Measurements from ENCODE around the gene BCL7A.
"Not testable (repeated sequence)": the region's sequence is repeated elsewhere in the genome, so short reads cannot be mapped to it uniquely, and the experiment has no call there.

Gene BCL7A

GRCh38 chr12:122093098-122093883 lies 71.6 kb downstream of the BCL7A start:
- DNase-seq (ENCODE audit: low read depth in 2 of 2), result no peak

DNA sequence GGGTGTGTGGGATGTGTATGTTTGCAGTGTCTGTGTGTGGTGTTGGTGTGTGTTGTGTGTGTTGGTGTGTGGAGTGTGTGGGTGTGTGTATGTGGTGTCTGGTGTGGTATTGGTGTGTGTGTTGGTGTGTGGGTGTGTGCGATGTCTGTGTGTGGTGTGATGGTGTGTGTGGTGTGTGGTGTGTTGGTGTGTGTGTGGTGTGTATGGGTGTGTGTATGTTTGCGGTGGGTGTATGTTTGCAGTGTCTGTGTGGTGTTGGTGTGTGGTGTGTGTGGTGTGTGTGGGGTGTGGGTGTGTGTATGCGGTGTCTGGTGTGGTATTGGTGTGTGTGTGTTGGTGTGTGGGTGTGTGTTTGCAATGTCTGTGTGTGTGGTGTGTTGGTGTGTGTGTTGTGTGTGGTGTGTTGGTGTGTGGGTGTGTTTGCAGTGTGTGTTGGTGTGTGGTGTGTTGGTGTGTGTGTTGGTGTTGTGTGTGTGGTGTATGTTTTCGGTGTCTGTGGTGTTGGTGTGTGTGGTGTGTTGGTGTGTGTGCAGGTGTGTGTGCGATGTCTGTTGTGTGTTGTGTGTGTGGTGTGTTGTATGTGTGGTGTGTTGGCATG lies 72.6 kb downstream of the BCL7A start:
- no peak for DNase-seq (ENCODE audit: low read depth in 2 of 2)

DNA sequence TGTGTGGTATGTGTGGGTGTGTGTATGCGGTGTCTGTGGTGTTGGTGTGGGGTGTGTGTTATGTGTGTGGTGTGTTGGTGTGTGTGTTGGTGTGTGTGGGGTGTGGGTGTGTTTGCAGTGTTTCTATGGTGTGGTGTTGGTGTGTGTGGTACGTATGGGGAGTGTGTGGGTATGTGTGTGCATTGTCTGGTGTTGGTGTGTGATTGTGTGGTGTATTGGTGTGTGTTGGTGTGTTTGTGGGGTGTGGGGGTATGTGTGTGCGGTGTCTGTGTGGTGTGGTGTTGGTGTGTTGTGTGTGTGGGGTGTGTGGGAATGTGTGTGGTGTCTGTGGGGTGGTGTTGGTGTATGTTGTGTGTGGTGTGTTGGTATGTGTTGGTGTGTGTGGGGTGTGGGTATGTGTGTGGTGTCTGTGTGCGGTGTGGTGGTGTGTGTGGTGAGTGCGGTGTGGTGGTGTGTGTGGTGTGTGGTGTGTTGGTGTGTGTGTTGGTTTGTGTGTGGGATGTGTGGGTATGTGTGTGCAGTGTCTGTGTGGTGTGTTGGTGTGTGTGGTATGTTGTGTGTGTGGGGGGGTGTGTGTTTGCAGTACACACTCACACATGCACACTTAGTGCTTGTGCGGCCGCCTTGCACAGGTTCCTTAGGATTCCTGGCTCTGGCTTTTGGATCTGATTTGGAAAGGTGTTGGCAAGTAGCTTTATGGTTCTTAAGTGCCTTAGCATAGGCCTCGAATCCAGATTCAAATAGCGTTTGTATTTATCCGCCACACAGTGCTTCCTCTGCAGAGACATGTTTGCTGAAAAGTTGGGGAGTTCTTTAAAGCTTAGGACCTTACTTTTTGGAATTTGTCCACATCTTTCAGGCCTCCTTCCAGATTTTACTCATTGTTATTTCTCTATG lies 73.3 kb downstream of the BCL7A start:
- no peak for DNase-seq (ENCODE audit: low read depth in 2 of 2)

- no peak for DNase-seq (ENCODE audit: low read depth in 2 of 2)
Observed at GRCh38 chr12:122096014-122096413, 74.3 kb downstream of the BCL7A start.

DNA sequence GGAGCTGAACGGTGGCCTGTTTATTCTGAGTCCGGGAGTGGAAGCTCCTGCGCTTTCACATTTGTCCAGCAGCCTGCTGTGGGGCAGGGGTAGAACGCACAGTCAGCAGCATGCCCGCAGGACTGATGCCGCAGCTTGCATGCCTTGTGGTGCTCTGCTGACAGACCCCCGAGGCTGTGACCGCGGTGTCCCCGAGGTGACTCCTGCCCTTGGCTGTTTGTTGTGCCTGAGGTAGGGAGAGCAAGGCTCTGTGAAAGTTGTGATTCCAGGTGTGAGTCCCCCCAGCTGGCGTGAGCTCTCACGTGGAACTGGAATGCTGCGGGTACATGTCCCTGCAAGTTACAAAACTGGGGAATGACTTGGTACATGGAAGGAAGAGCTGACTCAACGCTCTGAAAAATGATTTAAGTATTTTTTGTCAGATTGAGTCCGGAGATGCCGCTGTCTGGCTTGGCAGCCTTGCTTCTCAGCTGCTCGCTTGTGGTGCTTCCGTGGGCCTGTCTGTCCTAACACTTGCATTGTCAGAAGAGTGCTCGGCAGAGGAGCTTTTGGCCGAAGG lies 75.0 kb downstream of the BCL7A start:
- DNase-seq (ENCODE audit: low read depth in 2 of 2), result no peak

GRCh38 chr12:122097584-122097926 lies 75.9 kb downstream of the BCL7A start:
- DNase-seq (ENCODE audit: low read depth in 2 of 2), result no peak

DNA sequence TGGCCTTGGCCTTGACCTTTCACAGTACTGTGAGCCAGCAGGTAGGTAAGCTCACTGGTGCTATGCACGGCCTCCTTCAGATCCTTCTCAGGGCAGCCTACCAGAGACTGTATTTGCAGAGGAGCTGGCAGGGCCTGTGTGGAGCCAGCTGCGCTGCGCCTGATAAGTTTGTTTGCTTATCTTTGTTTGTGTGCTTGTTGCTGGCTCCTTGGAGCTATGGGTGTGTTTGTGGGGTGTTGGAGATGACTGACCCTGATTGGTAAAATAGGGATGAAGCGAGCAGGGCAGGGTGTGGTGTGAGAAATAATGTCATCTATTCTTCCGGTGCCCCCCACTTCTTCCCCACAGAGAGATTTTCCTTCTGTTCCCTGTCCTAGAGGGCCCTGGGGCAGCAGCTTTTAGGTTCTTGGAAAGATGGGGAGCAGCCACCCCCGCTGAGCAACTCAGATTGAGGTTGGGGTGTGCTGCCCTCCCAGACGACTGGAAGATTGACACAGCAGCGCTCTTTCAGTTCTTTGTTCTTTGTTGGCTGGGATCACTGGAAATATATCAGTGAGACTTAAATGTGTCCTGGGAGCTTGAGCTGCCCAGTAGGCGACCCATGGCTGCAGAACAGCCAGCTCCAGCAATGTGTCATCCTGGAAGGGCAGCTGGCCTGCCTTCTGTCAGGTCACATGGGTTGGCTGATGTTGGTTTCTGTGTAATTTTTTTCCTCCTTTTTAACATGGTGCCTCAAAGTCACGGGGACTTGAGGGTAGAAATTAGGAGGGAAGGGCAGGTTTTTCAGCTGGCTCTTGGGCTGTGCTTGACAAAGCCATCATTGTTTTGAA lies 76.5 kb downstream of the BCL7A start:
- no peak for DNase-seq (ENCODE audit: low read depth in 2 of 2)

GRCh38 chr12:122099280-122099749 lies 77.6 kb downstream of the BCL7A start:
- DNase-seq (ENCODE audit: low read depth in 2 of 2), result no peak

- no peak for DNase-seq (ENCODE audit: low read depth in 2 of 2)
Observed at GRCh38 chr12:122099856-122100255, 78.2 kb downstream of the BCL7A start.

DNA sequence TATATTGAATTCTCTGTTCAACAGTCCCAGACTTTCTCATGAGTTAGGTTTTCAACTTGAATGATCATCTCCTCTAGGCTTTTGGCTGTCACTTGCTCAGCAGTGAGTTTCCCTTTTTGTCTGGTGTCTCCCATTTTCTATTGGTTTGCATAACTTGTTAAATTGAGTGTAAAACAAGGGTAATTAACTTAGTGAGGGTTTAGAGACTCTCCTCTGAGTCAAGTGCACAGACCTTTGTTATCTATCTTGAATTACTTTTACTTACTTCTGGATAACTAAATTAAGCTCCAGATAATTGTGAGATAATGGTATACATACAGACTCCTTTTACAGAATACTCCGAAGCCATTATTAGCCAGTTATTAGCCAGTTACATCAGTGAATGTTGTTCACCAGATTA lies 78.9 kb downstream of the BCL7A start:
- DNase-seq (ENCODE audit: low read depth in 2 of 2), result no peak

DNA sequence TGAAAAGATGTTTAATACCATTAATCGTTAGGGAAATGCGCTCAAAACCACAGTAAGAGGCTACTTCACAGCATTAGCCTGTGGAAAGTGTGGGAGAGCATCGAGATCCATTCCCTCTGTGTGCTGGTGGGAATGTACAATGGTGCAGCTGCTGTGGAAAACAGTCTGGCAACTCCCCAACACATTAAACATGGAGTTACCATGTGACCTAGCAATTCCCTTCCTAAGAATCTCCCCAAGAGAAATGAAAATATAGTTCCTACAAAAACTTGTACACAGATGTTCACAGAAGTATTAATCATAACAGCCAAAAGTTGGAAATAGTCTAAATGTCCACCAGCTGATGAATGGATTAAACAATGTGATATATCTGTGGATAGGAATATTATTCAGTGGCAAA lies 80.6 kb downstream of the BCL7A start:
- no peak for DNase-seq (ENCODE audit: low read depth in 2 of 2)

GRCh38 chr12:122104844-122105243 lies 83.2 kb downstream of the BCL7A start:
- DNase-seq (ENCODE audit: low read depth in 2 of 2), result no peak

GRCh38 chr12:122105496-122105895 lies 83.8 kb downstream of the BCL7A start:
- DNase-seq (ENCODE audit: low read depth in 2 of 2), result not testable (repeated sequence)

DNA sequence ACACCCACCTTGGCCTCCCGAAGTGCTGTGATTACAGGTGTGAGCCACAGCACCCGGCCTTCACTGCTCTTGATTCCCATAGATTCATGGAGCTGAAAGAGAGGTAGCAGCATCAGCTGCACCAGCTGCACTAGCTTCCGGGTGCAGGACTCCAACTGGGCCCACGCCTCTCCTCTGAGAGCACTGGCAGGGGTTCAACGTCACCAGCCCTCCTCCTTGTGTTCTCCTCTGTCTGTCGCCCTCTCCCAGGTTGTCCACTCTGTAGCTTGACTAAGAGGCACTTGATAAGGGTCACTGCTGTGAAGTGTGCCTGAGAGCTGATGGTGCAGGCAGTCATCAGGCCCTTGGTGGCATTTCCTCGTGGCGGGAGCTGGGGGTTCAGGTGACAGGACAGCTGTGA lies 85.2 kb downstream of the BCL7A start:
- no peak for DNase-seq (ENCODE audit: low read depth in 2 of 2)

GRCh38 chr12:122107261-122107660 lies 85.6 kb downstream of the BCL7A start:
- DNase-seq (ENCODE audit: low read depth in 2 of 2), result no peak

DNA sequence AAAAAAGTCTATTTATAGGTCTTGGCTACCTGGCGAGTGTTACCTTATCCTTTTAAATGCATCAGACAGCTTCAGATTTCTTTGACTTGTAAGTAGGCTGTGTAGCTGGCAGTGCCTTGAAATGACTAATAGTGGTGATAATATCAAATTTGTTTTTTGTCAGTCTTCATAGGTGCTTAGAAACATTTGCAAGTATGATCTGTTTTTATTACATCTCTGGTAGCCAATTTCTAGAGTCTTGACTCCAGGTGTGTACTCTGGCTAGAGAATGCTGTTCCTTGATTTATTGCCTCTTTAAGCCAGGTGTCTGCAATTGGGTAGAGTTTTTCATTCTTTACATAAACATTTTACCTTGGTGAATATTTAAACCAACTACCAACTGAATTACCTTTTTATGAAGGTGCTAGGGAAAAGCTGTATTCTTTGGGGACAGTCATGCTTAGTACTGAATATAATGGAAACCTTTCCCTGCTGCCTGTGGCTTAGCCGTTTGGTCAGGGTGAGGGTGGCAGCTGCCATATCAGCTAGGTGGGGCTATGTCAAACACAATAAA lies 89.5 kb downstream of the BCL7A start:
- no peak for DNase-seq (ENCODE audit: low read depth in 2 of 2)

All from stimulated activated CD4-positive, alpha-beta T cell treated with anti-CD3 and anti-CD28 coated beads, Interleukin-1b, Interleukin-23, amount 100 ng/mL, for 4 hours (primary cell).